ENCODE results near the gene MYO18B. TPM values are rescaled to one million over a fixed set of nuclear protein-coding genes. Genes with fewer than 3 reads are reported as not detected.

Gene MYO18B
- total and polyA plus RNA-seq, 9 donors, result 47.3 to 92.1 (median 74.7) TPM

DNA sequence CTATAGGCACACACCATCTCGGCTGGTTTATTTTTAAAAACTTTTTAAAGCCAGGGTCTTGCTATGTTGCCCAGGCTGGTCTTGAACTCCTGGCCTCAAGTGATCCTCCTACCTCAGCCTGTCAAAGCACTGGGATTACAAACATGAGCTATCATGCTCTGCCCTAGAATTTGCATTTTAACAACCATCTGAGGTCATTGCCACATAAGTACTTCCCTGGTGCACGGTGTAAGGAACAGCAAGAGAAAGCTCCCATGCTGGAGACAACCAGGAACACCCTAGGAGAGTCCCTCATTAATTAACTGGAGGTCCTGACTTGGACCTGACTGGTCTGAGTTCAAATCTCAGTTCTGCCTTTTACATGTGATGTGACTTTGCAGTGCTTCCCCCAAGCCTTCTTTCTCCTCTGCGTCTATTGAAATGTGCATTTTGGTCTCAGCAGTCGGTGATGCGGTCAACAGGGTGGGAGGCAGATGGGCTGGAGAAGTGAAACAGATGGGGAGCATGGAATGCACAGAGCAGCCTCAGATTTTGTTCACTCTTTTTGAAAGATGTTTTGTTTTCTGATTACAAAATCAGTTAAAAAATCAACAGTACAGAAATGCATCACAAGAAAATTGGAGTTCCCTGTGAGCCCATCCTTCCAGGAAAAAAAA, 146.5 kb downstream of the MYO18B start:
- DNase-seq, result no peak
- Histone ChIP-seq H3K36me3 (ENCODE audit: control insufficient read depth, insufficient read depth, low read length) (peaks cover 25% of the 10 kb centered on the region), H3K27me3 (ENCODE audit: control insufficient read depth, insufficient read depth, low read length) (no peaks in the 10 kb centered on the region), H3K4me3 (ENCODE audit: low read length) (no peak overlapping the region), H3K4me1 (ENCODE audit: control insufficient read depth, insufficient read depth, low read length) (no peaks in the 10 kb centered on the region), H3K27ac (ENCODE audit: low read length) (no peak overlapping the region), H3K9me3 (replicated peaks; ENCODE audit: control insufficient read depth, low read depth, low read length) (no peaks in the 10 kb centered on the region)
- WGBS (ENCODE audit: insufficient coverage), result 75% methylated on average over 2 of the region's 5 CpGs

DNA sequence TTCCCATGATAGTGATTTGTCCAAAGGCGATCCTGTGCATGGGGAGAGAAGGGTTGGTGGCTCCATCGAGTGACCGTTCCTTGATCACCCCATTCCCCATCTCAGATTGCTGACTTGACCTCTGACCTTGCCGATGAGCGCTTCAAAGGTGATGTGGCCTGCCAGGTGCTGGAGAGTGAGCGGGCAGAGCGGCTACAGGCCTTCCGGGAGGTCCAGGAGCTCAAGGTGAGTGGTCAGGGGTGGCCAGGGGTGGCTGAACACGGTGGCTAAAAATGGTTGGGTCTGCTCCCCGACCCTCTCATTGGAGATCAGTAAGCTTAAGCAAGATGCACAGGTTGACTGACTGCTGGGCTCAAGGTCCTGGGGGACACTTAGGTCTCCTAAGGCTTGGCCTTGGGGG, 148.7 kb downstream of the MYO18B start:
- Histone ChIP-seq H3K27me3 (ENCODE audit: control insufficient read depth, insufficient read depth, low read length) (no peaks in the 10 kb centered on the region), H3K27ac (ENCODE audit: low read length) (no peak overlapping the region), H3K9me3 (replicated peaks; ENCODE audit: control insufficient read depth, low read depth, low read length) (no peaks in the 10 kb centered on the region), H3K4me3 (ENCODE audit: low read length) (no peak overlapping the region), H3K36me3 (ENCODE audit: control insufficient read depth, insufficient read depth, low read length) (peaks cover 26% of the 10 kb centered on the region), H3K4me1 (ENCODE audit: control insufficient read depth, insufficient read depth, low read length) (no peaks in the 10 kb centered on the region)
- 80% methylated on average over 9 of the region's 10 CpGs for WGBS (ENCODE audit: insufficient coverage)
- DNase-seq, result no peak

DNA sequence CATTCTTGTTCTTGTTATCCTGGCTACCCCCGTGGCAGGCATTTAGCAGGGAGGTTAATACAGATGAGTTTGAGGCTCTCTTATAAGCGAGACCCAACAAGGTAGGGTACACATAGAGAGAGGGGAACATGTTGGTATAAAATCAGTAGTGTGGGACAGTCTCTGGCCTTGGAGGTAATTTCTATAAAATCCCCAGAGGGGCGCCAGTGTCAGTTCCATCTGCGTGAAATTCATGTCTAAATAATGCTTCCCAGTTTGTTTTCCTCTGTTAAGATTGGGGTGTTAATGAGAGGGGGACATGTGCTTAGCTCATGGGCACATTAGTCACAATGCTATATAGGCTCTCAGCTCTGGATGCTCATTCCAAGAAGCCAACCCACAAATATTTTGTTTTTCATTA, 150.7 kb downstream of the MYO18B start:
- Histone ChIP-seq H3K4me3 (ENCODE audit: low read length) (no peak overlapping the region), H3K9me3 (replicated peaks; ENCODE audit: control insufficient read depth, low read depth, low read length) (no peaks in the 10 kb centered on the region), H3K36me3 (ENCODE audit: control insufficient read depth, insufficient read depth, low read length) (peaks cover 35% of the 10 kb centered on the region), H3K27me3 (ENCODE audit: control insufficient read depth, insufficient read depth, low read length) (no peaks in the 10 kb centered on the region), H3K4me1 (ENCODE audit: control insufficient read depth, insufficient read depth, low read length) (no peaks in the 10 kb centered on the region), H3K27ac (ENCODE audit: low read length) (no peak overlapping the region)
- 64% methylated on average over 3 of the region's 4 CpGs for WGBS (ENCODE audit: insufficient coverage)
- no peak for DNase-seq

DNA sequence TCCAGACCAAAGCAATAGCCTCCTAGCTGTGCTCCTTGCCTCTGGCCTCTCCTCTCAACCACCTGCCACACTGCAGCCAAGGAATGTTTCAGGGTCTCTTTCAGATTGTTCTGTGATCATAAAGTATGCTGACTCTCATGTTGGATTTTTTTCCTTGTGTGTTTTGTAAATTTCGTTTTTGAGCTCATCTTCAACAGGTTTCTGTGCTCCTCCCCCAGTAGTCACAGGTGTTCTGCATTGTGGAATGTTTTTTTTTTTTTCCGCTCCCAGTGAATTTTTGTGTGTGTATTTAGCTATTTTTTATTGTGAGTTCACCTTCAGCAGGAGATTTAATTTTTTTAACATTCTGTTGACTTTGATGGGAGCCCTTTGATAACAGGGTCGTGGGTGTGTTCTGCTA, 153.7 kb downstream of the MYO18B start:
- peaks cover 48% of the 10 kb centered on the region for H3K36me3 ChIP-seq (ENCODE audit: control insufficient read depth, insufficient read depth, low read length)
- no CpG with 5 or more reads among the region's 3 CpGs for WGBS (ENCODE audit: insufficient coverage)
- DNase-seq, result no peak

DNA sequence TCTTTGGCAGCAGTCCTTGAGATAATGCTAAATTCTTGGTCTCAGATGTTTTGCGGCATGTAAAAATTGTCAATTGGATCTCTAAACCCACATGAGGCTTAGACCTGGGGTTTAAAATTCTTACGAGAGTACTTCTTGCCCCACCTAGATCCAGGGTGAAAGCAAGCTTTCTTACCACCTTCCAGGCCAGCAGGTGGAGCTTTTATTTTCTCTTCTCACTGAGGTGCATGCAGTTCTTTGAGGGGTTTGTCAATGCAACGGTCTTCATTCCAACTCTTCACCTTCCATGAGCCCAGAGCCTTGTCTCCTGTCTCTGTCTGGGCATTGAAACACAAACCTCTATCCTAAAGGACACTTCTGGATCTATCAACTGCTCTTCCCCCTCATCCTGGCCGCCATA, 154.1 kb downstream of the MYO18B start:
- H3K9me3 ChIP-seq (replicated peaks; ENCODE audit: control insufficient read depth, low read depth, low read length), result no peaks in the 10 kb centered on the region
- peaks cover 46% of the 10 kb centered on the region for H3K36me3 ChIP-seq (ENCODE audit: control insufficient read depth, insufficient read depth, low read length)
- no peaks in the 10 kb centered on the region for H3K4me1 ChIP-seq (ENCODE audit: control insufficient read depth, insufficient read depth, low read length)
- H3K27ac ChIP-seq (ENCODE audit: low read length), result no peak overlapping the region
- no peak for DNase-seq
- H3K4me3 ChIP-seq (ENCODE audit: low read length), result no peak overlapping the region
- no peaks in the 10 kb centered on the region for H3K27me3 ChIP-seq (ENCODE audit: control insufficient read depth, insufficient read depth, low read length)
- WGBS (ENCODE audit: insufficient coverage), result 100% methylated on average over 1 of the region's 4 CpGs

More for the DNA sequence above, 153.7 kb downstream of the MYO18B start:
- Histone ChIP-seq H3K27me3 (ENCODE audit: control insufficient read depth, insufficient read depth, low read length) (no peaks in the 10 kb centered on the region), H3K9me3 (replicated peaks; ENCODE audit: control insufficient read depth, low read depth, low read length) (no peaks in the 10 kb centered on the region), H3K4me1 (ENCODE audit: control insufficient read depth, insufficient read depth, low read length) (no peaks in the 10 kb centered on the region), H3K4me3 (ENCODE audit: low read length) (no peak overlapping the region), H3K27ac (ENCODE audit: low read length) (no peak overlapping the region)

DNA sequence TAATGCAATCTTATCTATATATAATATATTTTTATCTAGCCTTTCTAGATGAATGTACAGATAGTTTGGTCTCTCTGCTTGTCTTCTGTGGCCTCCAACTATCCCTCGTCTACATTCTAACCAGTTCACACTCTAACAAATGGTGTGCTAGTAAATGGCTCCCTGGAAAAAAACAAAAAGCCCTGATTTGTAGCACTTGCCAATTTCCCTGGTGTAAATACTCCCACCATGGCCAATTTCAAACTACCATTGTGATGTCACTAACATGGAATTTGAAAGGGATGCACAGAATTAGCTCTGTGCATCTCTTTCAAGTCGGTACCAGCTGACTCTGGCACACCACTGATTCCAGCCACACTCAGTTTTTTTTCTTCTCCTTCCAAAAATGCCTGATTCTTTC, 154.6 kb downstream of the MYO18B start:
- Histone ChIP-seq H3K27me3 (ENCODE audit: control insufficient read depth, insufficient read depth, low read length) (no peaks in the 10 kb centered on the region), H3K36me3 (ENCODE audit: control insufficient read depth, insufficient read depth, low read length) (peaks cover 47% of the 10 kb centered on the region), H3K4me3 (ENCODE audit: low read length) (no peak overlapping the region), H3K27ac (ENCODE audit: low read length) (no peak overlapping the region), H3K4me1 (ENCODE audit: control insufficient read depth, insufficient read depth, low read length) (no peaks in the 10 kb centered on the region), H3K9me3 (replicated peaks; ENCODE audit: control insufficient read depth, low read depth, low read length) (no peaks in the 10 kb centered on the region)
- no peak for DNase-seq
- 33% methylated on average over 1 of the region's 2 CpGs for WGBS (ENCODE audit: insufficient coverage)

DNA sequence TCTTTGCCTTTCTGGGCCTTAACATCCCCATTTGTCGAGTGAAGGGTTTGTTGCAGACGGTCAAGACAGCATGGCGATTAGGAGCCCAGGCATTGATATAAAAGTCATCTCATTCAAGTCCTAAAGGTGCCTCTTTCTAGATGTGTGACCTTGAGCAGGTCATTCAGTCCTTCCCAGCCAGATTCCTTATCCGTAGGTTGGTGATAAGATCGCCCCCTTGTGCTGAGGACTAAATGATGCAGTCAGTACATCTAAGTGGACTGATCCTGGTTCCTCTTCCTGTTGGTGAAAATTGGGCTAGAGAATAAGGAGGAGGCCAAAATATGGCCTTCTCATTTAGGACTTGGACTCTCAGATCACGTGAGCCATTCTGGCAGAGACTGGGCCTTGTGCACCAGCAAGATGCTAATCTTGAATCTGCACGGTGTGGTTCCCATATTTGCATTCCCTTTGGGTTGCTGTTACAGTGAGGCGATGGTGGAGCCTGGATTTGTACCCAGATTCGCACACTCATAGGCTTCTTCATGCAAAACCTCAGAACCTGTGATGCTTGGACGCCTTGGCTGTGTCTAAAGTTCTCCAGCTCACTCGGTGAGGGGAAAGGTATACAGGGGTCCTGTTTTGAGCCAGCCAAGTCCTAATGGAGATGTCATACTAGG, 156.8 kb downstream of the MYO18B start:
- H3K36me3 ChIP-seq (ENCODE audit: control insufficient read depth, insufficient read depth, low read length), result peaks cover 61% of the 10 kb centered on the region
- H3K4me3 ChIP-seq (ENCODE audit: low read length), result no peak overlapping the region
- no peaks in the 10 kb centered on the region for H3K4me1 ChIP-seq (ENCODE audit: control insufficient read depth, insufficient read depth, low read length)
- WGBS (ENCODE audit: insufficient coverage), result 56% methylated on average over 9 of the region's 11 CpGs
- no peaks in the 10 kb centered on the region for H3K27me3 ChIP-seq (ENCODE audit: control insufficient read depth, insufficient read depth, low read length)
- no peak overlapping the region for H3K27ac ChIP-seq (ENCODE audit: low read length)
- no peak for DNase-seq
- no peaks in the 10 kb centered on the region for H3K9me3 ChIP-seq (replicated peaks; ENCODE audit: control insufficient read depth, low read depth, low read length)

DNA sequence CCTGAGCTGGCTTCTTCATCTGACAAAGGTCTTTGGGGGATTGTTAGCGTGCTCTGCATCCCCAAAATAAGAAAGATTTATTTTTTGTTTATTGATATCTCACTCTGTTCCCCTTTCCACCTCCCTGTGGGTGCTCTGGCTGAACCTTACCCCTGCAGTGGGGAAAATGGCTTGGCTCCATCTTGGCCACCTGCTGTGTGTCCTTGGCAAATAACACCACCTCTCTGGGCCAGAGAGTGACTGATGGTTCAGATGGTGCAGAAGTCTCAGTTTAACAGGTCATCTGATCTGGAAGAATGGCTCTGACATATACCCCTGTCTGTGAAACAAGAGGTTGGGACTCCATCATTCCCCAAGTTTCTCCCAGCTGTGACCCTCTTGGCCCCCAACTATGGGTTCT, 157.6 kb downstream of the MYO18B start:
- Histone ChIP-seq H3K36me3 (ENCODE audit: control insufficient read depth, insufficient read depth, low read length) (peaks cover 62% of the 10 kb centered on the region), H3K9me3 (replicated peaks; ENCODE audit: control insufficient read depth, low read depth, low read length) (no peaks in the 10 kb centered on the region), H3K27ac (ENCODE audit: low read length) (no peak overlapping the region), H3K27me3 (ENCODE audit: control insufficient read depth, insufficient read depth, low read length) (no peaks in the 10 kb centered on the region), H3K4me3 (ENCODE audit: low read length) (no peak overlapping the region), H3K4me1 (ENCODE audit: control insufficient read depth, insufficient read depth, low read length) (no peaks in the 10 kb centered on the region)
- no CpG with 5 or more reads among the region's 1 CpG for WGBS (ENCODE audit: insufficient coverage)
- DNase-seq, result no peak

DNA sequence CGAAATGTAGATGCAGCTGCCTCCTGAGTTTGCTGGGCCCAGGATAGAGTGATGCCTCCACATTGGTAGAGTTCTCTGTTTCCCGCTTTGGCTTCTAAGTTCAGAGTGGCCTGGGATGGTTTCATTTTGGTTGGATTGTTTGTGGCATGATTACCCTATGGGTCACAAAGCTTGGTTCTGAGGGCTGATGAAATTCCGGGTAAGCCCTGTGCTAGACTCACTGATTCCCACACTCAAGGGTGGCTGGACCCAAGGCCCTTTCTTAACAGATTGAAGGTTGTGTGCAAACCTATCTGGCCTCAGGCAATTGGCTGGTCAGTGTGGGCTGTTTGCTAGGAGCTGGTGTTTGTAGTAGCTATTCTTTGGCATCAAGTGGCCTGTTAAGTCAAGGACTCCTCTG, 158.4 kb downstream of the MYO18B start:
- Histone ChIP-seq H3K36me3 (ENCODE audit: control insufficient read depth, insufficient read depth, low read length) (peaks cover 58% of the 10 kb centered on the region), H3K27ac (ENCODE audit: low read length) (no peak overlapping the region)

DNA sequence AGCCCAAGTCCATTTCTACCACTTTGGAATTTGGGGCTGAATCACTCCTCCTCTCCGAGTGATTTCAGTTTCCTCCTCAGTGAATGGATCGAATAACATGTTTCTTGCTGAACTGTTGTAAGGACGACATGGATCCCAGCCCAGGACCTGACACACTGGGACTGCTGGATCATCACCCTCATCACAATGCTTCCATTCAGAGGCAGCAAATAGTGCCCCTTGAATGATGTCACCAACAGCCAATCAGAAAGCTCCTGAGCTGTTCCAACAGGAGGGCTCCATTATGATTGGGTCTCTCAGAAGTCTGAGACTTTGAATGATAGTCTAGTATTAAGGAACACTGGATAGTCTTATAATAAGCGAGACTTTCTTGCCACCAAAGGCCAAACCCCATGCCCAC, 158.9 kb downstream of the MYO18B start:
- H3K27ac ChIP-seq (ENCODE audit: low read length), result no peak overlapping the region
- H3K36me3 ChIP-seq (ENCODE audit: control insufficient read depth, insufficient read depth, low read length), result peaks cover 59% of the 10 kb centered on the region

More for the DNA sequence above, 158.4 kb downstream of the MYO18B start:
- Histone ChIP-seq H3K27me3 (ENCODE audit: control insufficient read depth, insufficient read depth, low read length) (no peaks in the 10 kb centered on the region), H3K4me3 (ENCODE audit: low read length) (no peak overlapping the region), H3K4me1 (ENCODE audit: control insufficient read depth, insufficient read depth, low read length) (no peaks in the 10 kb centered on the region), H3K9me3 (replicated peaks; ENCODE audit: control insufficient read depth, low read depth, low read length) (no peaks in the 10 kb centered on the region)
- WGBS (ENCODE audit: insufficient coverage), result 84% methylated on average over 2 of the region's 3 CpGs
- DNase-seq, result no peak

More for the DNA sequence above, 158.9 kb downstream of the MYO18B start:
- 100% methylated on average over 1 of the region's 4 CpGs for WGBS (ENCODE audit: insufficient coverage)
- peak; percentile 11 for DNase-seq
- H3K4me1 ChIP-seq (ENCODE audit: control insufficient read depth, insufficient read depth, low read length), result no peaks in the 10 kb centered on the region
- no peaks in the 10 kb centered on the region for H3K9me3 ChIP-seq (replicated peaks; ENCODE audit: control insufficient read depth, low read depth, low read length)
- no peaks in the 10 kb centered on the region for H3K27me3 ChIP-seq (ENCODE audit: control insufficient read depth, insufficient read depth, low read length)
- no peak overlapping the region for H3K4me3 ChIP-seq (ENCODE audit: low read length)

All from muscle of leg (tissue), 11 donors.